CD4-positive, alpha-beta T cell (primary cell): Measurements from ENCODE around the gene RDH13. TPM values are rescaled to one million over a fixed set of nuclear protein-coding genes. Genes with fewer than 3 reads are reported as not detected.

Source experiments
- ATAC-seq: fragments of 200-7000 bp; cut with Tn5 transposase; one replicate; pipeline ENCODE4 v1.10.0; 2022; ENCODE audit warnings: mild to moderate bottlenecking; ENCODE audit not compliant: poor library complexity
- CTCF ChIA-PET: fragments of 350-600 bp; sonication (Branson Sonifier 250); formaldehyde crosslinking; loops from one replicate; lab custom pipeline; 2021; ENCODE audit warnings: antibody characterized with exemption, inconsistent platforms; lab: Charles Lee
- POLR2A ChIA-PET: fragments of 350-600 bp; sonication (Branson Sonifier 250); formaldehyde crosslinking; loops from one replicate; lab custom pipeline; 2021; ENCODE audit warnings: antibody characterized with exemption, inconsistent platforms; lab: Charles Lee
- DNase-seq, 14 experiments: peaks; one replicate each; pipeline ENCODE4 v3.0.0-alpha.2; 2013 to 2020; ENCODE audit warnings: mixed read lengths in 2 of 14
- H3K27ac ChIP-seq, 2 donors: one replicate each; pipeline versions ENCODE4 v1.5.1 to v1.7.0; 2013; ENCODE audit warnings: low read length in 2 of 2, low read depth in 1 of 2, mild to moderate bottlenecking in 1 of 2
- H3K27me3 ChIP-seq, 2 experiments: 1 replicate in 1 of 2; 2 replicates in 1 of 2; pipeline versions ENCODE4 v1.6.1 to v1.7.0; 2013; ENCODE audit warnings: low read length in 2 of 2, control low read depth in 1 of 2, mild to moderate bottlenecking in 1 of 2, moderate library complexity in 1 of 2; ENCODE audit not compliant: insufficient read depth in 2 of 2, control insufficient read depth in 1 of 2
- H3K36me3 ChIP-seq: one replicate; pipeline ENCODE4 v1.6.1; 2013; ENCODE audit warnings: low read length, control low read depth; ENCODE audit not compliant: insufficient read depth
- H3K4me1 ChIP-seq: one replicate; pipeline ENCODE4 v1.6.1; 2013; ENCODE audit warnings: low read length, control low read depth; ENCODE audit not compliant: insufficient read depth
- H3K4me3 ChIP-seq: one replicate; pipeline ENCODE4 v1.5.1; 2013; ENCODE audit warnings: mild to moderate bottlenecking, low read length, moderate library complexity
- H3K9me3 ChIP-seq, 2 experiments: 1 replicate in 1 of 2; 2 replicates in 1 of 2; pipeline versions ENCODE4 v1.6.1 to v1.7.0; 2013; ENCODE audit warnings: low read length in 2 of 2, mild to moderate bottlenecking in 2 of 2, control low read depth in 1 of 2, moderate library complexity in 1 of 2; ENCODE audit not compliant: control insufficient read depth in 1 of 2, insufficient read depth in 1 of 2
- H3K27ac Mint-ChIP-seq: one replicate; pipeline ENCODE4 v1.8.0; 2020; ENCODE audit warnings: mixed read lengths
- H3K27me3 Mint-ChIP-seq: one replicate; pipeline ENCODE4 v1.8.0; 2021; ENCODE audit warnings: mixed read lengths
- H3K36me3 Mint-ChIP-seq: one replicate; pipeline ENCODE4 v1.8.0; 2021; ENCODE audit warnings: low read depth, mixed read lengths
- H3K4me1 Mint-ChIP-seq: one replicate; pipeline ENCODE4 v1.8.0; 2021; ENCODE audit warnings: low read depth, mixed read lengths
- H3K4me3 Mint-ChIP-seq: one replicate; pipeline ENCODE4 v1.8.0; 2020; ENCODE audit warnings: mild to moderate bottlenecking, mixed read lengths
- H3K9me3 Mint-ChIP-seq: one replicate; pipeline ENCODE4 v1.8.0; 2020; ENCODE audit warnings: mixed read lengths
- CTCF ChIP-seq: fragments of 200-600 bp; IDR thresholded peaks from one replicate; pipeline ENCODE4 v1.8.0; 2022; ENCODE audit warnings: antibody characterized with exemption, mild to moderate bottlenecking
- intact Hi-C, 2 experiments: fragments of 100-400 bp; cut with DNase I in 1 of 2; cut with micrococcal nuclease in 1 of 2; formaldehyde crosslinking; loops; one replicate each; pipeline versions ENCODE4 v1.15.1 to v1.9.0; 2023 to 2025; cut with DNase I, micrococcal nuclease
- total RNA-seq, 174 experiments: library from RNA in 2 of 174; stranded (reverse) in 2 of 174; gene quantifications; one replicate each; pipeline ENCODE4 v1.2.3 and lab custom pipeline; 2021 to 2026

The RDH13 gene
- total RNA-seq, 2 experiments from 2014 or later = 7.4 to 8.8 TPM

GRCh38 chr19:55084416-55084815 is 21.5 kb upstream of the RDH13 start:
- ChIA-PET CTCF (interaction anchor here (1.3 kb wide), 1 partner anchor 299 kb away, joined by 4 read pairs; the partner anchor contains the start of gene TMEM238), POLR2A (interaction anchor here (0.7 to 2.6 kb wide), 2 partner anchors 22 to 33 kb away, joined by 3 to 11 read pairs; partner anchors contain the start of genes PPP1R12C and RDH13)
- Mint-ChIP-seq H3K4me1 (peaks cover 51% of the 10 kb centered on the region), H3K9me3 (no peaks in the 10 kb centered on the region), H3K36me3 (peaks cover 1% of the 10 kb centered on the region), H3K4me3 (no peak overlapping the region), H3K27me3 (peaks cover 85% of the 10 kb centered on the region), H3K27ac (no peak overlapping the region)
- Histone ChIP-seq H3K9me3 (peaks cover 0 to 42% of the 10 kb centered on the region in 2 experiments), H3K4me1 (peaks cover 56% of the 10 kb centered on the region), H3K27me3 (peaks cover 52 to 71% of the 10 kb centered on the region in 2 experiments), H3K27ac (no peak overlapping the region), H3K36me3 (no peaks in the 10 kb centered on the region), H3K4me3 (no peak overlapping the region)
- DNase-seq (no peak), ATAC-seq (no peak)
- no peak for TF ChIP-seq CTCF
- intact Hi-C loops = loop anchor here in 1 of 2 experiments (5.0 kb wide), 1 partner anchor 622 kb away; the partner anchor contains the start of gene LENG9

- POLR2A ChIA-PET = interaction anchor here (1.5 kb wide), 1 partner anchor 20 kb away, joined by 6 read pairs; the partner anchor contains the start of gene RDH13
- no peak overlapping the region for H3K4me3 Mint-ChIP-seq
- Histone ChIP-seq H3K4me3 (no peak overlapping the region), H3K27me3 (peaks cover 48 to 69% of the 10 kb centered on the region in 2 experiments), H3K27ac (no peak overlapping the region), H3K9me3 (peaks cover 0 to 43% of the 10 kb centered on the region in 2 experiments), H3K4me1 (peaks cover 53% of the 10 kb centered on the region), H3K36me3 (no peaks in the 10 kb centered on the region)
- H3K27me3 Mint-ChIP-seq = peaks cover 79% of the 10 kb centered on the region
- ATAC-seq (no peak), DNase-seq (no peak)
- H3K36me3 Mint-ChIP-seq = no peaks in the 10 kb centered on the region
- peaks cover 39% of the 10 kb centered on the region for H3K4me1 Mint-ChIP-seq
- no peak for TF ChIP-seq CTCF
- H3K27ac Mint-ChIP-seq = no peak overlapping the region
- H3K9me3 Mint-ChIP-seq = no peaks in the 10 kb centered on the region
- intact Hi-C loops = loop anchor here in 1 of 2 experiments (5.0 kb wide), 1 partner anchor 621 kb away; the partner anchor contains the start of gene LENG9
- CTCF ChIA-PET = no interaction called here
Measured at GRCh38 chr19:55083004-55083850, 20.3 kb upstream of the RDH13 start.

GRCh38 chr19:55082020-55082851 is 19.3 kb upstream of the RDH13 start:
- Mint-ChIP-seq H3K4me1 (peaks cover 29% of the 10 kb centered on the region), H3K27ac (no peak overlapping the region), H3K36me3 (no peaks in the 10 kb centered on the region), H3K27me3 (peaks cover 74% of the 10 kb centered on the region), H3K4me3 (peak overlapping the region; percentile 71), H3K9me3 (no peaks in the 10 kb centered on the region)
- TF ChIP-seq CTCF = no peak
- intact Hi-C loops = loop anchor here in 1 of 2 experiments (5.0 kb wide), 1 partner anchor 620 kb away; the partner anchor contains the start of gene LENG9
- H3K9me3 ChIP-seq = peaks cover 0 to 40% of the 10 kb centered on the region in 2 experiments
- CTCF ChIA-PET = no interaction called here
- H3K4me3 ChIP-seq = peak overlapping the region; percentile 57
- POLR2A ChIA-PET = interaction anchor here (1.5 kb wide), 1 partner anchor 19 kb away, joined by 6 read pairs; the partner anchor contains the start of gene RDH13
- DNase-seq (peak in 8 of 14 experiments; percentile 25 to 75 (median 42)), ATAC-seq (peak; percentile 9)
- H3K36me3 ChIP-seq = no peaks in the 10 kb centered on the region
- peaks cover 43% of the 10 kb centered on the region for H3K4me1 ChIP-seq
- H3K27me3 ChIP-seq = peaks cover 39 to 59% of the 10 kb centered on the region in 2 experiments
- no peak overlapping the region for H3K27ac ChIP-seq
